Epidermal melanocyte (primary cell): ENCODE results near the gene SPEF2.
A peak's percentile ranks its signal among the peaks of the same experiment; 100 is the strongest.
"Not testable (repeated sequence)": the region's sequence is repeated elsewhere in the genome, so short reads cannot be mapped to it uniquely, and the experiment has no call there.

Source experiments
- DNase-seq: peaks from one replicate; pipeline ENCODE4 v3.0.0; 2011; ENCODE audit warnings: low spot score; ENCODE audit not compliant: insufficient read length

SPEF2 gene

DNA sequence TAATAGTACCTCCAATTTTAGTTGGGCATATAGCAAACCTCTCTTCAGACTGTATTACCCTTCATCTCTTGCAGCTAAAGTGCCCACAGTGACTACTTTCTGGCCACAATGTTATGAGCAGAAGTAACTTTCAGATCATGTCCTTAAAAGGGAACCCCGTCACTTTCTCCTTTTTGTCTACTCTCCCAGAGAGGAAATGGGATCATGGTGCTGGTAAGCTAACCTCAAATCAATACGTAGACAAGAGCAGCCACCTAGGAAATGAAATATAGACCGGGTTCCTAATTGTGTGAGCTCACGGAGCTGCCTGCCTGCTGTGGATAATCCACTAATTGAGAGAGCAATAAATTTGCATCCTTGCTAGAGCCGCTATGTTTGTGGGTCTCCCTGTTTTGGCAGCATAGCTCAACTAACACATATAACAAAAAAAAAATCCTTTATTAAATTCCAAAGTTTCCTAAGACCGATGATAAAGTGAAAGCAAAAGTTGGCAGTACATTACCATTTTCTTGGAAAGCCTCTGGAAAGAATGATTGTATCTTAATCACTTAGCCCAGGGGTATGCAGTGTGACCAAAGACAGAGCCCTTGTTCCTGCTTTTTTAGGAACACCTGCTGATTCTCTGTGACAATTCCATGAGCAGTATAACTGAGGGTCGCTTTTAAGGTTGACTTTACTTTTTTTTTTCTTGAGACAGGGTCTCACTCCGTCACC is 233.5 kb downstream of the SPEF2 start:
- no peak for DNase-seq

DNA sequence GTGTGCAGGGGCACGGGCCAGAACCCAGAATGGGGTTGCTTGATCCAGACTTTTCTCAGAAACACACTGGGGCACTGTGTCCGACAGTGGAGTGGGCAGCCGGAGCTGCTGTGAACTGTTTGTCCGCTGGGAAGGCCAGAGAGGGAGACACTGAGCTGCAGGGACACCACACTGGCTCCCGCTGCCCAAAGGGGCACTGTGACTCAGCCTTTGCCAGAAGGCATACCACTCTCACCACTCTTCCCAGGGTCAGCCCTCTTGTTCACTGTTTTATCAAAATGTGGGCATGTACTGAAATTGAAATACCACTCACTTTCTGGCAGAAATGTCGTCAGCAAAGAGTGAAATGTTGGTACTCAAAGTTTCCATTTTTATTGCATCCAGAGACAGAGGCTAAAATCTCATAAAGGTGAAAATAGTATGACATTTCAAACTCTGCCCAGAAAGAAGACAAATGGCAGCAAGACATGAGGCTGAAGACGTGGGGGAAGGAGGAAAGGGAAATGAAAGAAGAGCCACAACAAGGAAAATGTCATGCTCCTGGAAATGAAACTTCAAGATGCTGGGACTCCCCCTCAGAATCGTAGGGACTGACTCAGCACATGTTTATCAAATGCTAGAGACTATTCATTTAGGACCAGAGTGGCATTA is 234.5 kb downstream of the SPEF2 start:
- DNase-seq = no peak

DNA sequence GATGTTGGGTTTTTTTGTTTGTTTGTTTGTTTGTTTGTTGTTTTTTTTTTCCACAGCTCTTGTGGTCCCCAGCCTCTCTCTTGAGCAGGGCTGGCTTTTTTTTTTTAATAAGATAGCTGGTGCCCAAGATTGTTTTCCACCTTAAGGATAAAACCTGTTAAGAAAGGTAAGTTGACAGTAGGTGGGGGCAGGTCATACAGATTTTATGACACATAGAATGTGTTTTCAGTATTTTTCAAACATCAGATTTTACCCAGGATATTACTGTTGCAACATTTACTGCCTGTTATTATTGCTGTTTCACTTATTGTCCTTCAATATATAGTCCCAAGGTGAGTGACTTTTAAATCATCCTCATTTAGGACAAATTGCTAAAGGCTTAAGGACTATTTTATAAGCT is 235.1 kb downstream of the SPEF2 start:
- DNase-seq = no peak

DNA sequence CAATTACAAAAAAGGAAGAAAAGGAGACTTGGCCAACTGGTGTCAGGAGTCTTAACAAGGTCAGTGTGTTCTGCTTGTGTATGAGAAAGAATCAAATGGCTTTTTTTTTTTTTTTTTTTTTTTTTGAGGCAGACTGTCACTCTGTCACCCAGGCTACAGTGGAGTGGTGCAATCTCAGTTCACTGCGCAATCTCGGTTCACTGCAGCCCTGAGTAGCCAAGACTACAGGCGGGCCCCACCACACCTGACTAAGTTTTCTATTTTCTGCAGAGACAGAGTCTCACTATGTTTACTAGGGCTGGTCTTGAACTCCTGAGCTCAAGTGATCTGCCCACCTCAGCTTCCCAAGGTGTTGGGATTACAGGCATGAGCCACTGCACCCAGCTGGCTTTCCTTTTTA is 236.0 kb downstream of the SPEF2 start:
- DNase-seq = no peak

DNA sequence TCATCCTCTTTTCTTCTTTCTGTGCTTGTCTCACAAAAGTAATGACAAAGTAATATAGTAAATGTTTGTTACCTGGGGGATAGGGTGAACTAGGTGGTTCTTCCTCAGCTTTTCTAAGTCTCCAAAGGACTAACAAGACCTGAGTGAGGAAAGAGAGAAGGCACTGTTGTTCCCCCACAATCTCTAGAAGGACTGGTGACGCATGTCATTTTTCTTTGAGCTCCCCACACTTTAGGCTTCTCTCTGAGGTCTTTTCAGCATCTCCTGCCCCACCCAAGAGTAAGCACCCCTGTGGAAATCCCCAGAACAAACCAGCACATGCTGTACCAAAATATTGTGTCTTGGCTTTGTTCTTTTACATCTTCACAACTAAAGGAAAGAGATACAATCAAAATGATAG is 236.6 kb downstream of the SPEF2 start:
- no peak for DNase-seq

DNA sequence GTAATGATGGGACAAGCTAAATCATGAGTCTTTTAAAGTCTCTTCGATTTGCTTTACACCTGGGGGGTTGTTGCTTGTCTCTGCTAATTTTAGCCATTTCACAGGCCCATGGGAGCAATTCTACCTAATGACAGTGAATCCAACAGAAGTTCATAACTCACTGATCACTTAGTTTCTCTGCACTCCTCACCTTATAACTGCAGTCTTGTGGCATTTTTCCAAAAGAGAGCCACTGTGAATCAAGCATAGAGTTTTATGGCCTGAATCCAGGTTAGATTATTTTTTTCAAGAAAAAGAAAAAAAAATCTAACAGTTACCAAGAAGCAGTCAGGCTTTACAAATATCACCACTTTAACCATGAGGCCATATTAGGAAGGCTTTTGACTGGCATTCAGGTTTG is 237.5 kb downstream of the SPEF2 start:
- no peak for DNase-seq

DNA sequence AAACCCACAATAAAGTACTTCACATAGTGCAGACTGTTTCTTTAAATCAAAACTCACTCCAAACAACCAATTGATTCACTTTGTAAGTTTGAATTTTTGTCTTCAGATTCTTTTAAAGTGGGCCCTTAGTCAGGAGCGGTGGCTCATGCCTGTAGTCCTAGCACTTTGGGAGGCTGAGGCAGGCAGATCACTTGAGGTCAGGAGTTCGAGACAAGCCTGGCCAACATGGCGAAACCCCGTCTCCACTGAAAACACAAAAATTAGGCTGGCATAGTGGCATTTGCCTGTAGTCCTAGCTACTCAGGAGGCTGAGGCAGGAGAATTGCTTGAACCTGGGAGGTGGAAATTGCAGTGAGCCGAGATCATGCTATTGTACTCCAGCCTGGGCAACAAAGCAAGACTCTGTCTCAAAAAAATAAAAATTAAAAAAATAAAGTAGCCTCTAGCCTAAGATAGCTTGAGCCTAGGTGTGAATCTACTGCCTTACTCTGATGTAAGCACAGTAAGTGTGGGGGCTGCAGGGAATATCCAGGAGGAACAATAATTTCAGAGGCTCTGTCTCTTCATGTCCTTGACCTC is 238.6 kb downstream of the SPEF2 start:
- not testable (repeated sequence) for DNase-seq

DNA sequence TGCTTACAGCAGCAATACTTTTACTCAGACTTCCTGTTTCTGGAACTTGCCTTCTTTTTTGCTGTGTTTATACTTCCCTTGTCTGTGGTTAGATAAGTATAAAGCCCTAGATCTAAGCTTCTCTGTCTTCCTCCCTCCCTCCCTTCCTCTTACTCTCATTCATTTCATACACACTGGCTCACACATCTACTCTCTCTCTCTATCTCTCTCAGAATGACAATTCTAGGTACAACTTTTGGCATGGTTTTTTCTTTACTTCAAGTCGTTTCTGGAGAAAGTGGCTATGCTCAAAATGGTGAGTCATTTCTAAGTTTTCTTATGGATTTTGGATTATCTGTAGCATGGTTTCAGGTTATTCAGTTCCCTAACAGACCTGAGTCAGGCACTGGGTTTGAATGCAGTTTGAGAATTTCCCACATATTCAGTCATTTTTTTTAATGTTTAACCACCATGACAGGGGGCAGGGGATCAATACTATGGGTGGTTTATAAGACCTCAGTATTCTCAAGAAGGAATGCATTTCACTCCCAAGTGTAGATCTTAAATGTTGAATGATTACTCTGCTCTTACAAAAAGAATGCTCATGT is 239.2 kb downstream of the SPEF2 start, which contains the start of gene IL7R:
Gene IL7R (plus strand): TSS at position 127 of the 587 bp plus-strand sequence. CDS start 87 bp downstream, at position 214.
- DNase-seq = no peak

DNA sequence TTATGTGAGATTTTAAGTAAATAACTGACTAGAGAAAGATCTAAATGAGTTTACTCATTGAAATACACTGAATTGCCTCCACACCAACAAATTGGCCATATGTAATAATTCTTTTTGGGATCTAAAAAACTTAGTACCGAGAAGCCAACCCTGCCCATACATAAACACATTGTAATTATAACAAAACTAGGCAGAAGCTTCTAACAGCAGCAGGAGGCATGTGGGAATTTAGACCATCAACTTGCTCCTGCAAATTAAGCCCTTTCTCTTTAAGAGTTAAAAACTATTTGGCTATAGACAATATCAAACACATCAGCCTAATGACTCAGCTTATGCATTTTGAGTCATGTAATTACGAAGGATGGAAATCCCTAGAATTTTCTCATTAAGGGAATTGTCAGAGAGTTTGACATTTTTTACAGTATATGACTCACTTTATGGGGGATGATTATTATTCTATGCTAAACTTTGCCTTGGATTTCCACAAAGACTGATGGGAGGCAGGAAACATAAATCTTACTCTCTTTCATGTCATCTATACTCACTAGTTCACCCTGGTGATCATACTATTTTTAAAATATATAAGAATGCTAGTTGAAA is 240.0 kb downstream of the SPEF2 start:
- DNase-seq = no peak

DNA sequence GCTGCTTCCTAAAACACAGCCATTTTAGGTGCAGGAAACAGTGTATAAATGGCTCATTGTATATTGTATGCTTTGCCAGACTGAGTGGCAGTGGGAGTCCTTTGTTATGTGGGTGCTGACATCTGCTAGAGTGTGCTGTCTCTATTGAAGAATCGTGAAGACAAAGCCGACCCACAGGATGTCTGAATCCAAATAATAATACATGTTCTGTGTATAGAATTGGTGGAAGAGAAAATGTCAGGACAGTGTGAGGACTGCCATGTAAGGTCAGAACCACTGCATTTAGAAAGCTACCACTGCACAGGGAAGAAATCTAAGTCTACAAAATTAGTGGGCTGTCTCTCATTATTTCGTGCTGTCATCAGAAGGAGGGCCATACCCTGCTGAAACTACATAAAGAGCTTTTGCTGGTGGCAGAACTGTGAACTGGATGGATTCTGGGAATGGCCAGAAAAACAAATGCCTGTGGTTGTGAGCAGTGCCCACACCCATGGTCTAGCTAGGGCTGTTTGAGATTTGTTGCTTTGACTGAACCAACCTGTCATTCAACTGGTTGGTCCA is 241.5 kb downstream of the SPEF2 start:
- no peak for DNase-seq

DNA sequence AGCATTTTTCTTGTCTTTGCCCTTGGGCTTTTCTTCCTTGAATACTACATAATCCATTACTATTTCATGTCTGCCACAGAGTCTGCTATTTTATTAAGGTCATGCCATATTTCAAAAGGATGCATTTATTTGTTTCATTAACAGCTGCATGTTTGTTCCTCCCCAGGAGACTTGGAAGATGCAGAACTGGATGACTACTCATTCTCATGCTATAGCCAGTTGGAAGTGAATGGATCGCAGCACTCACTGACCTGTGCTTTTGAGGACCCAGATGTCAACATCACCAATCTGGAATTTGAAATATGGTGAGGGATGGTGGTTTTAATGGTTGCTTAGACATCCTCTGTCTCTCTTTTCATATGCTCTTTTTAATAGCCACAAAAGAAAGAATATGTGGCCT is 243.0 kb downstream of the SPEF2 start:
- peak; percentile 63 for DNase-seq

DNA sequence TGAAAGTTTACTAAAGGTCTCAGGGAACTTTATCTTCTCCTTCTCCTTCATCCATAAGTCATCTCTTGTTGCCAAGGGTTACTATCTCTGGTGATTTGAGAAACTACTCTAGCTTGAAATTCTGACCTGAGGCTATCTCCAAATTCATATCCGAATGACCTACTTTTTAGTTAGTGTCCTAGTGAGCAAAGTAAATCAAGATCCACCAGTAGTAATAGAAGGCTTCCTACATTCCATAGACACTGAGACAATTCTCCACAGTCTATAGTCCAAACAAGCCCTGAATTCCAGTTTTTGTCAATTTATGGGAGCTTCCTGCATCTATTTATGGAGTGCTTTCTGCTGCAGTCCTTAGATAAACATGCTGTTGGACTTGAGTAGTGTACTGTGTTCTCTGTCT is 244.1 kb downstream of the SPEF2 start:
- DNase-seq = no peak

DNA sequence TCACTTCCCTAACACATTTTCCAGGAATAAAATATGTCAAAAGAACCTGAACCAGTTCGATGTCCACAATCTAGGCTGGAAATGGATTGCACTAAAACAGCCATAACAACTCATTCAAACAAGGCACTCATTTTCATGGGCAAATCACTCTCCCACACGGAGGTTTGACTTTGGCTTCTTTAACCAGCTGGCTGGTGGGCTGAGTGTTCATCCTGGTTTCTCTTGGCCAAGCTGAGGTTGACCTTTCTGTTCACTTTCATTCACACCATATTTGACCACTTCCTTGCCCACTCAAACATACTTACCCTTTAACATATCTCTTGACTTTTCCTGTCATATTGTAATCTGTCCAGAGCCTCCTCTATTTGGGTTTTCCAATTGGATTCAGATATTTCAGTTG is 244.5 kb downstream of the SPEF2 start:
- DNase-seq = no peak

DNA sequence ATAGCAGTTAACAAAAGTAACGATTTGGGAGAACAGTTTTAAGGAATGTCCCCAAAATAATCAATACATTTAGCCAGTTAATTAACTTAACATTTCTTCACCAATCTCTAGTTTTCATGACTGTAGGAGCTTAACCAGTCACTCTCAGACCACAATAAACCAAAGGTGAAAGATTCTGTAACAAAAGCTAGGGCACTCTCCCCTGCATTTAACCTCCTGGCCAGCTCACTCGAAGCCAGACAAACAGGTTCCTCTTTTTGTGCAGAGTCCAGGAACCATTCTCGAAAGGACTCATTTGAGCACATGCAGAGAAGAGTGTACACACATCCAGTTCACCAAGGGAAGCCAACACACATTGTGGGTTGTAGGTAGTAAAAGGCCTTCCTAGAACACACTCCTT is 245.5 kb downstream of the SPEF2 start:
- DNase-seq = no peak
